Measurements from ENCODE around the gene ATP1A3. TPM values are rescaled to one million over a fixed set of nuclear protein-coding genes. Genes with fewer than 3 reads are reported as not detected.

Gene ATP1A3
- total RNA-seq, 1 experiment from 2014 or later = 34.2 TPM

DNA sequence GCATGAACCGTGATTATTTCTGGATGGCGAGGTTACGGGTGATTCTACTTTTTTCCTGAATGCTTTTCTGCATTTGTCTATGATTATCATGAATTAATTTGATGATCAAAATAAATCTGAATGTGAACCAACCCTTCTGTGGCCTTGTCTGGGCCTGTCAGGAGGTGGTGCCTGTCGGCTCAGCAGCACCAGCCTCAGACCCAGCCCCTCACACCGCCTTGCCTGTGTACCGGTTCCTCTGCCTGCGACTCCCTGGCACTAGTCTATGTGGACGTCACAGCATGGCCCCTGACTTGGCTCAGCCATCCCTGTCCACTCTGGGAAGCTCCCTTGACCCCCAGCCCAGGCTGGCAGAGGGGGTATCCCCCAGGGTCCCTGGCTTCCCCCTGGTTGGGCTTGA lies 19.4 kb downstream of the ATP1A3 start:
- no peaks in the 10 kb centered on the region for H3K9me3 Mint-ChIP-seq
- DNase-seq (ENCODE audit: low spot score) = no peak
- peaks cover 7% of the 10 kb centered on the region for H3K36me3 Mint-ChIP-seq
- H3K4me3 Mint-ChIP-seq = no peak overlapping the region
- ChIA-PET POLR2A (no interaction called here), CTCF (interaction anchor here (0.6 kb wide), 1 partner anchor 222 kb away, joined by 3 read pairs; no protein-coding TSS in a partner anchor)
- TF ChIP-seq, protein P1, sequence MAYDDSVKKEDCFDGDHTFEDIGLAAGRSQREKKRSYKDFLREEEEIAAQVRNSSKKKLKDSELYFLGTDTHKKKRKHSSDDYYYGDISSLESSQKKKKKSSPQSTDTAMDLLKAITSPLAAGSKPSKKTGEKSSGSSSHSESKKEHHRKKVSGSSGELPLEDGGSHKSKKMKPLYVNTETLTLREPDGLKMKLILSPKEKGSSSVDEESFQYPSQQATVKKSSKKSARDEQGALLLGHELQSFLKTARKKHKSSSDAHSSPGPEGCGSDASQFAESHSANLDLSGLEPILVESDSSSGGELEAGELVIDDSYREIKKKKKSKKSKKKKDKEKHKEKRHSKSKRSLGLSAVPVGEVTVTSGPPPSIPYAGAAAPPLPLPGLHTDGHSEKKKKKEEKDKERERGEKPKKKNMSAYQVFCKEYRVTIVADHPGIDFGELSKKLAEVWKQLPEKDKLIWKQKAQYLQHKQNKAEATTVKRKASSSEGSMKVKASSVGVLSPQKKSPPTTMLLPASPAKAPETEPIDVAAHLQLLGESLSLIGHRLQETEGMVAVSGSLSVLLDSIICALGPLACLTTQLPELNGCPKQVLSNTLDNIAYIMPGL (CRISPR knock-in tag; IDR thresholded peaks at IDR 0.05) = no peak
- TF ChIP-seq, protein P2, sequence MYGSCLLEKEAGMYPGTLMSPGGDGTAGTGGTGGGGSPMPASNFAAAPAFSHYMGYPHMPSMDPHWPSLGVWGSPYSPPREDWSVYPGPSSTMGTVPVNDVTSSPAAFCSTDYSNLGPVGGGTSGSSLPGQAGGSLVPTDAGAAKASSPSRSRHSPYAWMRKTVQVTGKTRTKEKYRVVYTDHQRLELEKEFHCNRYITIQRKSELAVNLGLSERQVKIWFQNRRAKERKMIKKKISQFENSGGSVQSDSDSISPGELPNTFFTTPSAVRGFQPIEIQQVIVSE (CRISPR knock-in tag; IDR thresholded peaks at IDR 0.05; ENCODE audit: borderline replicate concordance) = no peak
- TF ChIP-seq, protein P3, sequence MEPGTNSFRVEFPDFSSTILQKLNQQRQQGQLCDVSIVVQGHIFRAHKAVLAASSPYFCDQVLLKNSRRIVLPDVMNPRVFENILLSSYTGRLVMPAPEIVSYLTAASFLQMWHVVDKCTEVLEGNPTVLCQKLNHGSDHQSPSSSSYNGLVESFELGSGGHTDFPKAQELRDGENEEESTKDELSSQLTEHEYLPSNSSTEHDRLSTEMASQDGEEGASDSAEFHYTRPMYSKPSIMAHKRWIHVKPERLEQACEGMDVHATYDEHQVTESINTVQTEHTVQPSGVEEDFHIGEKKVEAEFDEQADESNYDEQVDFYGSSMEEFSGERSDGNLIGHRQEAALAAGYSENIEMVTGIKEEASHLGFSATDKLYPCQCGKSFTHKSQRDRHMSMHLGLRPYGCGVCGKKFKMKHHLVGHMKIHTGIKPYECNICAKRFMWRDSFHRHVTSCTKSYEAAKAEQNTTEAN (CRISPR knock-in tag; IDR thresholded peaks at IDR 0.05) = no peak
- no peak for TF ChIP-seq MYBL2 (CRISPR knock-in tag; IDR thresholded peaks at IDR 0.05)
- no peak for TF ChIP-seq ATF1 (CRISPR knock-in tag; IDR thresholded peaks at IDR 0.05)
- no peak overlapping the region for H3K27ac Mint-ChIP-seq
- no peaks in the 10 kb centered on the region for H3K27me3 Mint-ChIP-seq (ENCODE audit: low read depth)
- no peak for ATAC-seq
- no peaks in the 10 kb centered on the region for H3K4me1 Mint-ChIP-seq

DNA sequence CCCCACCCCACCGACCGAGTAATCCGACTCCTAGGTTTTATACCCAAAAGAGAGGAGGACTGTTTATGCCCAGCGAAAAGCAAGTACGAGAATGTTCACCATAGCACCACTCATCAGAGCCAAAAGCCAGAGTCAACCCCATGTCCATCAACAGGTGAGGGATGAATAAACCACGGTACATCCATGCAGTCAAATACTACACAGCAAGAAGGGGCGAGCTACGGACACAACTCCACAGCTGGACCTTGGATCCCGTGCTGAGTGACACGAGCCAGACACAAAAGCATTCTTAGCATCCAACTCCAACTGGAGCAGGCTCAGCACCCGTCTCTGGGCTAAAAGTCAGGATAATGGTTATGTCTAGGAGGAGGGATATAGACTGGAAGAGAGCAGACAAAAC lies 22.7 kb downstream of the ATP1A3 start:
- H3K27ac Mint-ChIP-seq = no peak overlapping the region
- ChIA-PET CTCF (no interaction called here), POLR2A (no interaction called here)
- no peaks in the 10 kb centered on the region for H3K4me1 Mint-ChIP-seq
- ATAC-seq (no peak), DNase-seq (ENCODE audit: low spot score) (no peak)
- H3K27me3 Mint-ChIP-seq (ENCODE audit: low read depth) = no peaks in the 10 kb centered on the region
- TF ChIP-seq ZNF423 (CRISPR knock-in tag; IDR thresholded peaks at IDR 0.05) (no peak), JUN (CRISPR knock-in tag; IDR thresholded peaks at IDR 0.05) (no peak), FOXK1 (CRISPR knock-in tag; IDR thresholded peaks at IDR 0.05) (no peak), SMAD4 (CRISPR knock-in tag; IDR thresholded peaks at IDR 0.05) (no peak)
- TF ChIP-seq, protein P4, sequence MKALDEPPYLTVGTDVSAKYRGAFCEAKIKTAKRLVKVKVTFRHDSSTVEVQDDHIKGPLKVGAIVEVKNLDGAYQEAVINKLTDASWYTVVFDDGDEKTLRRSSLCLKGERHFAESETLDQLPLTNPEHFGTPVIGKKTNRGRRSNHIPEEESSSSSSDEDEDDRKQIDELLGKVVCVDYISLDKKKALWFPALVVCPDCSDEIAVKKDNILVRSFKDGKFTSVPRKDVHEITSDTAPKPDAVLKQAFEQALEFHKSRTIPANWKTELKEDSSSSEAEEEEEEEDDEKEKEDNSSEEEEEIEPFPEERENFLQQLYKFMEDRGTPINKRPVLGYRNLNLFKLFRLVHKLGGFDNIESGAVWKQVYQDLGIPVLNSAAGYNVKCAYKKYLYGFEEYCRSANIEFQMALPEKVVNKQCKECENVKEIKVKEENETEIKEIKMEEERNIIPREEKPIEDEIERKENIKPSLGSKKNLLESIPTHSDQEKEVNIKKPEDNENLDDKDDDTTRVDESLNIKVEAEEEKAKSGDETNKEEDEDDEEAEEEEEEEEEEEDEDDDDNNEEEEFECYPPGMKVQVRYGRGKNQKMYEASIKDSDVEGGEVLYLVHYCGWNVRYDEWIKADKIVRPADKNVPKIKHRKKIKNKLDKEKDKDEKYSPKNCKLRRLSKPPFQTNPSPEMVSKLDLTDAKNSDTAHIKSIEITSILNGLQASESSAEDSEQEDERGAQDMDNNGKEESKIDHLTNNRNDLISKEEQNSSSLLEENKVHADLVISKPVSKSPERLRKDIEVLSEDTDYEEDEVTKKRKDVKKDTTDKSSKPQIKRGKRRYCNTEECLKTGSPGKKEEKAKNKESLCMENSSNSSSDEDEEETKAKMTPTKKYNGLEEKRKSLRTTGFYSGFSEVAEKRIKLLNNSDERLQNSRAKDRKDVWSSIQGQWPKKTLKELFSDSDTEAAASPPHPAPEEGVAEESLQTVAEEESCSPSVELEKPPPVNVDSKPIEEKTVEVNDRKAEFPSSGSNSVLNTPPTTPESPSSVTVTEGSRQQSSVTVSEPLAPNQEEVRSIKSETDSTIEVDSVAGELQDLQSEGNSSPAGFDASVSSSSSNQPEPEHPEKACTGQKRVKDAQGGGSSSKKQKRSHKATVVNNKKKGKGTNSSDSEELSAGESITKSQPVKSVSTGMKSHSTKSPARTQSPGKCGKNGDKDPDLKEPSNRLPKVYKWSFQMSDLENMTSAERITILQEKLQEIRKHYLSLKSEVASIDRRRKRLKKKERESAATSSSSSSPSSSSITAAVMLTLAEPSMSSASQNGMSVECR (CRISPR knock-in tag; IDR thresholded peaks at IDR 0.05; ENCODE audit: borderline replicate concordance) = no peak
- TF ChIP-seq, protein P5, sequence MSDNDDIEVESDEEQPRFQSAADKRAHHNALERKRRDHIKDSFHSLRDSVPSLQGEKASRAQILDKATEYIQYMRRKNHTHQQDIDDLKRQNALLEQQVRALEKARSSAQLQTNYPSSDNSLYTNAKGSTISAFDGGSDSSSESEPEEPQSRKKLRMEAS (CRISPR knock-in tag; IDR thresholded peaks at IDR 0.05) = no peak
- no peaks in the 10 kb centered on the region for H3K9me3 Mint-ChIP-seq
- no peak overlapping the region for H3K4me3 Mint-ChIP-seq
- H3K36me3 Mint-ChIP-seq = peaks cover 8% of the 10 kb centered on the region

DNA sequence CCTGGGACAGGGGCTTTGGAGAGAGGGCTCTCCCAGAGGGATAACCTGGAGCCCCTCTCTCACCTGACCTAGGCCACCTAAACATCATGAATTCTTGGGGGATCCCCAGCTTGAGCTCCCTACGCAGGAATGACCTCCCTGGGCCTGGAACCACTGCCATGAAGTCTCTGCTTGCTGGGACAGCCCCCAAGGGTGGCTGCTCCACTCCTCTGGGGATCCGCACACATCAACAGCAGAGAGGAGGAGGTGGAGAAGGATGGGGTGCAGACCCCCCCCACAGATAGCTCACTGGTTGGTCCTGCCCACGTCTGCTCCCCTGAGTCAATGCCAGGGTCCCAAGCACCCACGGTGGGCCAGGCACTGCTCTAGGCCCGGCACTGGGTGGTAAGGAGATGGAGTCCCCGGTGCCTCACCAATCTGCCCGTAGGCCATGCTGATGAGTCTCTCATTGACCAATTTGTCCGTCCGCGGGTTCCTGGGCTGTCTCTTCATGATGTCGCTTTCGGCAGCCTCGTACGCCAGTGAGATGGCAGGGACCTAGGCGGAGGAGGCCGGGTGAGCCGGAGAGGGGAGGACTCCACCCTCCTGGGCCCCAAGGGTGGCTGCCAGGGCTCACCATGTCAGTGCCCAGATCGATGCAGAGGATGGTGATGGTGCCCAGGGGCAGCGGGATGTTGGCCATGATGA lies 24.1 kb downstream of the ATP1A3 start:
- ATAC-seq = no peak
- TF ChIP-seq, protein P5 (CRISPR knock-in tag; IDR thresholded peaks at IDR 0.05) = no peak
- TF ChIP-seq FOXK1 (CRISPR knock-in tag; IDR thresholded peaks at IDR 0.05) = no peak
- TF ChIP-seq, protein P6, sequence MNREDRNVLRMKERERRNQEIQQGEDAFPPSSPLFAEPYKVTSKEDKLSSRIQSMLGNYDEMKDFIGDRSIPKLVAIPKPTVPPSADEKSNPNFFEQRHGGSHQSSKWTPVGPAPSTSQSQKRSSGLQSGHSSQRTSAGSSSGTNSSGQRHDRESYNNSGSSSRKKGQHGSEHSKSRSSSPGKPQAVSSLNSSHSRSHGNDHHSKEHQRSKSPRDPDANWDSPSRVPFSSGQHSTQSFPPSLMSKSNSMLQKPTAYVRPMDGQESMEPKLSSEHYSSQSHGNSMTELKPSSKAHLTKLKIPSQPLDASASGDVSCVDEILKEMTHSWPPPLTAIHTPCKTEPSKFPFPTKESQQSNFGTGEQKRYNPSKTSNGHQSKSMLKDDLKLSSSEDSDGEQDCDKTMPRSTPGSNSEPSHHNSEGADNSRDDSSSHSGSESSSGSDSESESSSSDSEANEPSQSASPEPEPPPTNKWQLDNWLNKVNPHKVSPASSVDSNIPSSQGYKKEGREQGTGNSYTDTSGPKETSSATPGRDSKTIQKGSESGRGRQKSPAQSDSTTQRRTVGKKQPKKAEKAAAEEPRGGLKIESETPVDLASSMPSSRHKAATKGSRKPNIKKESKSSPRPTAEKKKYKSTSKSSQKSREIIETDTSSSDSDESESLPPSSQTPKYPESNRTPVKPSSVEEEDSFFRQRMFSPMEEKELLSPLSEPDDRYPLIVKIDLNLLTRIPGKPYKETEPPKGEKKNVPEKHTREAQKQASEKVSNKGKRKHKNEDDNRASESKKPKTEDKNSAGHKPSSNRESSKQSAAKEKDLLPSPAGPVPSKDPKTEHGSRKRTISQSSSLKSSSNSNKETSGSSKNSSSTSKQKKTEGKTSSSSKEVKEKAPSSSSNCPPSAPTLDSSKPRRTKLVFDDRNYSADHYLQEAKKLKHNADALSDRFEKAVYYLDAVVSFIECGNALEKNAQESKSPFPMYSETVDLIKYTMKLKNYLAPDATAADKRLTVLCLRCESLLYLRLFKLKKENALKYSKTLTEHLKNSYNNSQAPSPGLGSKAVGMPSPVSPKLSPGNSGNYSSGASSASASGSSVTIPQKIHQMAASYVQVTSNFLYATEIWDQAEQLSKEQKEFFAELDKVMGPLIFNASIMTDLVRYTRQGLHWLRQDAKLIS (CRISPR knock-in tag; IDR thresholded peaks at IDR 0.05; ENCODE audit: borderline replicate concordance) = no peak
- TF ChIP-seq, protein P7, sequence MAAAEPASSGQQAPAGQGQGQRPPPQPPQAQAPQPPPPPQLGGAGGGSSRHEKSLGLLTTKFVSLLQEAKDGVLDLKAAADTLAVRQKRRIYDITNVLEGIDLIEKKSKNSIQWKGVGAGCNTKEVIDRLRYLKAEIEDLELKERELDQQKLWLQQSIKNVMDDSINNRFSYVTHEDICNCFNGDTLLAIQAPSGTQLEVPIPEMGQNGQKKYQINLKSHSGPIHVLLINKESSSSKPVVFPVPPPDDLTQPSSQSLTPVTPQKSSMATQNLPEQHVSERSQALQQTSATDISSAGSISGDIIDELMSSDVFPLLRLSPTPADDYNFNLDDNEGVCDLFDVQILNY (CRISPR knock-in tag; IDR thresholded peaks at IDR 0.05) = no peak
- no peak for TF ChIP-seq TP53 (CRISPR knock-in tag; IDR thresholded peaks at IDR 0.05)
- TF ChIP-seq PRRX2 (CRISPR knock-in tag; IDR thresholded peaks at IDR 0.05) = no peak

More for the DNA sequence above, 24.1 kb downstream of the ATP1A3 start:
- peaks cover 8% of the 10 kb centered on the region for H3K36me3 Mint-ChIP-seq
- DNase-seq (ENCODE audit: low spot score) = no peak
- no peaks in the 10 kb centered on the region for H3K4me1 Mint-ChIP-seq
- CTCF ChIA-PET = no interaction called here
- POLR2A ChIA-PET = no interaction called here
- H3K27ac Mint-ChIP-seq = no peak overlapping the region
- no peaks in the 10 kb centered on the region for H3K9me3 Mint-ChIP-seq
- H3K27me3 Mint-ChIP-seq (ENCODE audit: low read depth) = no peaks in the 10 kb centered on the region
- no peak overlapping the region for H3K4me3 Mint-ChIP-seq

Measured in WTC11 (cell line).